Neutrophil (primary cell): ENCODE results near the gene ABCF1.

Experiments used
- H3K27ac ChIP-seq: fragments of 200-600 bp; sonication (generic); 2 replicates; pipeline ENCODE4 v1.5.1; 2016; ENCODE audit warnings: mild to moderate bottlenecking, moderate library complexity
- H3K27me3 ChIP-seq: fragments of 200-600 bp; sonication (generic); 2 replicates; pipeline ENCODE4 v1.6.0; 2016; ENCODE audit warnings: mild to moderate bottlenecking
- H3K36me3 ChIP-seq: fragments of 200-600 bp; sonication (generic); 2 replicates; pipeline ENCODE4 v1.5.1; 2017
- H3K4me1 ChIP-seq, 2 experiments: fragments of 200-600 bp in 1 of 2; sonication (generic) in 1 of 2; 1 replicate in 1 of 2; 2 replicates in 1 of 2; pipeline versions ENCODE4 v1.5.1 to v1.6.1; 2013 to 2016; ENCODE audit warnings: low read depth in 1 of 2, low read length in 1 of 2, mild to moderate bottlenecking in 1 of 2, moderate library complexity in 1 of 2; ENCODE audit not compliant: control insufficient read depth in 1 of 2, insufficient read depth in 1 of 2
- H3K4me3 ChIP-seq, 2 experiments: fragments of 200-600 bp in 1 of 2; sonication (generic) in 1 of 2; 1 replicate in 1 of 2; 2 replicates in 1 of 2; pipeline ENCODE4 v1.5.1; 2013 to 2016; ENCODE audit warnings: low read depth in 1 of 2, low read length in 1 of 2, mild to moderate bottlenecking in 1 of 2, moderate library complexity in 1 of 2
- H3K9me3 ChIP-seq: fragments of 200-600 bp; sonication (generic); 2 replicates; pipeline ENCODE4 v1.5.1; 2016
- CTCF ChIP-seq: fragments of 200-600 bp; sonication (generic); IDR thresholded peaks from 2 replicates; pipeline ENCODE4 v1.5.1; 2016; ENCODE audit warnings: antibody characterized with exemption

Gene ABCF1

GRCh38 chr6:30616811-30617564 is 45.7 kb downstream of the ABCF1 start, which contains the start of gene PPP1R10:
TSS of gene PPP1R10 (minus strand) at chr6:30617243. CDS start at chr6:30609944, 7,299 bp downstream.
- H3K4me3 ChIP-seq, result peak within 1 kb of the TSS; percentile 82 to 92
- peak within 1 kb of the TSS; percentile 98 for H3K27ac ChIP-seq
- no peak for TF ChIP-seq CTCF
- peaks cover 38 to 42% of the 10 kb centered on the region in 2 experiments for H3K4me1 ChIP-seq
- H3K9me3 ChIP-seq, result no peaks in the 10 kb centered on the region
- peaks cover 15% of the 10 kb centered on the region for H3K36me3 ChIP-seq
- H3K27me3 ChIP-seq, result no peaks in the 10 kb centered on the region

- Histone ChIP-seq H3K4me1 (peaks cover 31 to 38% of the 10 kb centered on the region in 2 experiments), H3K27ac (peak within 1 kb of the TSS; percentile 98), H3K27me3 (no peaks in the 10 kb centered on the region), H3K36me3 (peaks cover 15% of the 10 kb centered on the region), H3K9me3 (no peaks in the 10 kb centered on the region), H3K4me3 (peak within 1 kb of the TSS; percentile 82 to 92)
- no peak for TF ChIP-seq CTCF
Observed at GRCh38 chr6:30617565-30618269, 46.5 kb downstream of the ABCF1 start, which contains the start of gene MRPS18B. TSS of gene MRPS18B (plus strand) at chr6:30617840. CDS start at chr6:30617866, 26 bp downstream.

- Histone ChIP-seq H3K4me1 (peaks cover 24 to 38% of the 10 kb centered on the region in 2 experiments), H3K9me3 (no peaks in the 10 kb centered on the region), H3K36me3 (peaks cover 15% of the 10 kb centered on the region)
Observed at GRCh38 chr6:30618270-30618797, 47.1 kb downstream of the ABCF1 start.

GRCh38 chr6:30619561-30619960 is 48.3 kb downstream of the ABCF1 start:
- Histone ChIP-seq H3K36me3 (peaks cover 15% of the 10 kb centered on the region), H3K9me3 (no peaks in the 10 kb centered on the region), H3K27ac (no peak overlapping the region), H3K4me3 (no peak overlapping the region), H3K4me1 (peaks cover 12 to 31% of the 10 kb centered on the region in 2 experiments), H3K27me3 (no peaks in the 10 kb centered on the region)
- no peak for TF ChIP-seq CTCF

More at GRCh38 chr6:30618270-30618797, 47.1 kb downstream of the ABCF1 start:
- Histone ChIP-seq H3K27me3 (no peaks in the 10 kb centered on the region), H3K27ac (peak overlapping the region; percentile 98), H3K4me3 (peak overlapping the region; percentile 82 to 92)
- no peak for TF ChIP-seq CTCF

GRCh38 chr6:30625511-30625910 is 54.3 kb downstream of the ABCF1 start:
- Histone ChIP-seq H3K27ac (peak overlapping the region; percentile 88), H3K36me3 (no peaks in the 10 kb centered on the region)

More at GRCh38 chr6:30625511-30625910, 54.3 kb downstream of the ABCF1 start:
- no peak for TF ChIP-seq CTCF
- no peaks in the 10 kb centered on the region for H3K27me3 ChIP-seq
- no peak overlapping the region for H3K4me3 ChIP-seq
- no peaks in the 10 kb centered on the region for H3K9me3 ChIP-seq
- peaks cover 20 to 36% of the 10 kb centered on the region in 2 experiments for H3K4me1 ChIP-seq
